ENCODE data around the gene OPRD1.
"Not testable (repeated sequence)": the region's sequence is repeated elsewhere in the genome, so short reads cannot be mapped to it uniquely, and the experiment has no call there.

The OPRD1 gene

GRCh38 chr1:28803051-28803450, 8.9 kb upstream of the OPRD1 start:
- no peak for DNase-seq

DNA sequence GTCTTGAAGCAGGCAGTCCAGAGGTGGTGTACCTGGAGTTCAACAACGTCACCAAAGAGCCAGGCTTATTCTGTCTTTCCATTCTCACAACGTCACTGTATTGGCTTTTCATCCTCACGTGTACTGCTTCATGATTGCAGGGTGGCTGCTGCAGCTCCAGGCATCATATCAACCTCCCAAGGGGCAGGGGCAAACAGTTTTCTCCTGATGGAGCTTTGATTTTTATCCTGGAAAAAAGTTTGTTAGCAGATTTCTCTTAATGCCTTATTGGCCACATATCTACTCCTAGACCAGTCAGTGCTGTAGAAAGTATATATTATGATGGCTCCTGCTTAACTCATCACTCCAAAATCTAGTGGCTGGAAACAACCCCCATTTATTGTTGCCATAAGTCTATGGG, 8.3 kb upstream of the OPRD1 start:
- DNase-seq = no peak

DNA sequence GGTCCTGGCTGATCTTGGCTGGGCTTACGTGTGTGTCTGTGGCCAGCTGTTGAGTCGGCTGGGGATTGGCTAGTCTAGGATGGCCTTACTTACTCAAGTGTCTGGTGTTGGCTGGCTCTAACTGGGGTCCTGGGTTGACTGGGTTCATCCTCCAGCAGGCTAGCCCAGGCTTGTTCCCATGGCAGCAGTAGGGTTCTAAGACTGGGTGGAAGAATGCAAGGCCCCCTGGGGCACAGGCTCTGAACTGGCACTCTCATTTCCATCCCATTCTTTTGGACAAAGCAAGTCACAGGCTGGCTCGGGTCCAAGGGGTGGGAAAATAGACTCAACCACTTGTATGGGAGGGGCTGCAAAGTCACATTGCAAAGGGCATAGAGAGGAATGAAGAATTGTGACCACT, 7.9 kb upstream of the OPRD1 start:
- no peak for DNase-seq

DNA sequence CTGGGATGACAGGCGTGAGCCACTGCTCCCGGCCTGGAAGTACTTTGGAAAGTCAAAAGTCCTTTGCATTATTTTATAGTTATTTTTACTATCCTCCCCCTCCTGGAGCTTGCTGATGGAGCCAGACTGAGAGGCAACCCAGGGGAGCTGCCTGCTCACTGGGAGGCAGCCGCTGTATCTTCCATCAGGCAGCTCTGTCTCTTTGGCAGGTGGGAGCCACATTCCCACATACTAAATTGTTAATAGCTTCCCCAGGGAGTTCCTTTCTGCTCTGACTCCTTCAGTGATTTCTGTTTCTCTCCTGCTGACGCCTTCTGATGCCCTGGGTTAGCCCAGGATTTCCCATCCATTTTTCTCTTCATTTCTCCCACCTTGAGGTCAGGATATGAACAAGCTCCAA, 4.9 kb upstream of the OPRD1 start:
- no peak for DNase-seq

DNA sequence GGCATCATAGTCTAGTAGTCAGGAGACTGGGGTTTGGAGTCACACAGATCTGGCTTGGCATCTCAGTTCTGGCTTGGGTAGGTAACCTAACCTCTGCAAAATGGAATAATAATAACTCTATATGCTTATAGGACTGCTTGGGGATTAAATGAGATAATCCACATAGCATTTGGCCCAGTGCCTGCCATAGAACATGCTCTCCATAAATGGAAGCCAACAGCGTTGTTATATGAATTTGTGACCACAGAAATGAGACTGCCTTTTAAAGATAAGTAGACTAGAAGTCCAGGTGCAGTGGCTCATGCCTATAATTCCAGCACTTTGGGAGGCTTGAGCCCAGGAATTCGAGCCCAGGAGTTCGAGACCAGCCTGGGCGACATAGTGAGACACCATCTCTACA, 4.0 kb upstream of the OPRD1 start:
- DNase-seq = no peak

- DNase-seq = no peak
Measured at GRCh38 chr1:28811369-28811765, 603 bp upstream of the OPRD1 start.

- DNase-seq = peak; percentile 29
Measured at GRCh38 chr1:28812669-28813468, 899 bp downstream of the OPRD1 start.

- no peak for DNase-seq
Measured at GRCh38 chr1:28813931-28814465, 2.0 kb downstream of the OPRD1 start.

DNA sequence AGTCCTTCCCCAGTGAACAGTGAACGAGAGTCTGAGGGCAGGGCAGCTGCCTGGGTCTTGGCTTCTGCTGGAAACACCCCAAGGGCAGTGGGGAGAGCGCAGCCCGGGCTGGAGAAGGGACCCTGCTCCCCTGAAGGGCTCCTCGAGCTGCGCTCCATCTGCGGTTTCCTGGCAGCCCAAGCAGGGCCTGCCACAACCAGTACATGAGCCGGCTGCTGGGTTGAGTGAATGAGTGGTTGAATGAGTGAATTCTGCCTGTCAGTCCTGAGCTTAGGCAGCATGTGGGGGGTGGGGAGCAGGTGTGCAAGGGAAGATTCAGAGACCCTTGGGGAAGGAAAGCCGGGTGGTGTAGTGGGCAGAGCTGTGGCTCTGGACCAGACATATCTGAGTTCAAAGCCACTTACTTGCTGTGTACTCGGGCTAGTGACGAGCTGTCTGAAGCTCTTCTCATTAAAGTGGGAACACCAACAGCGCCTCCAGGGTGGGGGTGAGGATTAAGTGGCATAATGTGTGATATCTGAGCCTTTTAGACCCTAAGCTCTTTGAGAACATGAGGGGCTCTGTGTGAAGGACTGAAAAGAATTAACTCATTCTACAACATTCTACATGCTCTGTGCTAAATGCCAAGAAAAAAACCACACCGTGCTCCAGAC, 3.7 kb downstream of the OPRD1 start:
- DNase-seq = no peak

- DNase-seq = no peak
Measured at GRCh38 chr1:28817133-28817532, 5.2 kb downstream of the OPRD1 start.

DNA sequence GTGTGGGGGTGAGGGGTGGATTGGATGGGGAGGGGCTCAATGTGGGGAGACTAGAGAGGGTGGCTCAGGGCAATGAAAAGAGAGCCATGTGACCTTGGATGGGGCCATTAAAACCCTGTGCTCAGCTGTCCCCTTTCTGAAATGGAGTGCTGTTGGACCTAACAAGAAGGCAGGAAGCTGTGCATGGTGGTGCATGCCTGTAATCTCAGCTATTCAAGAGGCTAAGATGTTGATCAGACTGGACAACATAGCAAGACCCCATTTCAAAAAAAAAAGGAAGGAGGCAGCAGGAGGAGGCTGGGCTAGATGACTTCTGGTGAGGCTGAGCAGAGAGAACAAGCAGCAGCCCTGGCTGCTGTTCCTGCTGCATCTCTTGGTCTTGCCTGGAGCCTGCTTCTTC, 7.0 kb downstream of the OPRD1 start:
- no peak for DNase-seq

DNA sequence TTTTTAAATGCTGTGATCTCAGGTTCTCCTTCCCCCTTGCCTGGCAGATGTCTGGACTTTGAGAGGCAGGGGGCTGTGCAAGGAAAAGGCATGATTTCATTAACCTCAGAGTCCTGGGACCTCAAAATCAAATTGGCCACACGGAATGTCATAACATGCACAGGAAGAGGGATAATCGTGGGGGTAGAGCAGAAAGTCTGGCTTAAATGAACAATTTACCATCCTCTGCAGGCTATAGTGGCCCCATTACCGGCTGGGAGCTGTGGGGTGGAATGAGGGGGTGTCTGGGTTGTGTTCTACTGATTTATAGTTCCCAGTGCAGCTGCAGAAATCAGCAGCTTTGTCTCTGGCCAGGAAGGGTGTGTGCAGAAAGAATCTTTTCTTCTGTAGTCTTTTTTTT, 10.8 kb downstream of the OPRD1 start:
- DNase-seq = no peak

DNA sequence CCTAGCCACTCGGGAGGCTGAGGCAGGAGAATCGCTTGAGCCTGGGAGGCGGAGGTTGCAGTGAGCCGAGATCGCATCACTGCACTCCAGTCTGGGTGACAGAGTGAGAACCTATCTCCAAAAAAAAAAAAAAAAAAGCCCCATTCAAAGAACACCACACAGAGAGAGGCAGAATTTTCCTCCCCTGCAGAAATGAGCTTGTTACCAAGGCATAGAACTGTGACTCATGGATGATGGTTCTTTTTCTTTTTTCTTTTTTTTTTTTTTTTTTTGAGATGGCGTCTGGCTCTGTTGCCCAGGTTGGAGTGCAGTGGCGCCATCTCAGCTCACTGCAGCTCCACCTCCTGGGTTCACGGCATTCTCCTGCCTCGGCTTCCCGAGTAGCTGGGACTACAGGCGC, 12.1 kb downstream of the OPRD1 start:
- DNase-seq = not testable (repeated sequence)

- DNase-seq = not testable (repeated sequence)
Measured at GRCh38 chr1:28828227-28828858, 16.4 kb downstream of the OPRD1 start.

GRCh38 chr1:28830814-28831213, 18.8 kb downstream of the OPRD1 start:
- DNase-seq = peak; percentile 90

DNA sequence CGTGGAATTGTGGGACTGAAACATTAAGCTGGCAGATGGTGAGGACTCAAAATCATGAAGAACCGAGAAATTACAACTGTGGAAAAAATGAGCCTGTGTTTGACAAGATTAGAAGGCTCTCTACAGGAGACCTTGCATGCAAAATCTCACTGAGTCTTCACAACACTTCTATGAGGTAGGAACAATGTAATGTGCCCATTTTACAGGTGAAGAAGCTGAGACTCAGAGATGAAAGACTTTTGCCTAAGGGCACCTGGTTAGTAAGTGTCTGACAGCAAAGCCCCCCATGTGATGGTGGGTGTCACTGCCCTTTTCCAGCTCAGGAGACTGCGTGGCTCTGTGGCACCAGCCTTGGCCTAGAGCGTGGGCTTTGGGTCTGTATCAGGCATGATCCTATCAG, 21.0 kb downstream of the OPRD1 start:
- DNase-seq = peak; percentile 28

DNA sequence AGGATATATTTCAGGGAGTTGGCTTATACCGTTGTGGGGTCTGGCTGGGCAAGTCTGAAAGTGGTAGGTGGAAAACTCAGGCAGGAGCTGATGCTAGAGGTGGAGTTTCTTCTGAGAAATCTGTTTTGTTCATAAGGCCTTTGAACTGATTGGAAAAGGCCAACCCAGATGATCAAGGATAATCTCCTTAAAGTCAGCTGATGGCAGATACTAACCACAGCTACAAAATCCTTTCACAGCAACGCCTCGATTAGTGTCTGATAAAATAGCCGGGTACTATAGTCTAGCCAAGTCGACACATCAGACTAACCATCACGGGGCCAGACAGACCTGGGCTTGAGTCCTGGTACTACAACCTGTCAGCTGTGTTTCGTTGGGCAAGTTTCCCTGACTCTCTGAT, 21.4 kb downstream of the OPRD1 start:
- no peak for DNase-seq

GRCh38 chr1:28835237-28835650, 23.3 kb downstream of the OPRD1 start:
- peak; percentile 85 for DNase-seq

- no peak for DNase-seq
Measured at GRCh38 chr1:28836421-28836956, 24.5 kb downstream of the OPRD1 start.

- no peak for DNase-seq
Measured at GRCh38 chr1:28840928-28841544, 29.1 kb downstream of the OPRD1 start.

DNA sequence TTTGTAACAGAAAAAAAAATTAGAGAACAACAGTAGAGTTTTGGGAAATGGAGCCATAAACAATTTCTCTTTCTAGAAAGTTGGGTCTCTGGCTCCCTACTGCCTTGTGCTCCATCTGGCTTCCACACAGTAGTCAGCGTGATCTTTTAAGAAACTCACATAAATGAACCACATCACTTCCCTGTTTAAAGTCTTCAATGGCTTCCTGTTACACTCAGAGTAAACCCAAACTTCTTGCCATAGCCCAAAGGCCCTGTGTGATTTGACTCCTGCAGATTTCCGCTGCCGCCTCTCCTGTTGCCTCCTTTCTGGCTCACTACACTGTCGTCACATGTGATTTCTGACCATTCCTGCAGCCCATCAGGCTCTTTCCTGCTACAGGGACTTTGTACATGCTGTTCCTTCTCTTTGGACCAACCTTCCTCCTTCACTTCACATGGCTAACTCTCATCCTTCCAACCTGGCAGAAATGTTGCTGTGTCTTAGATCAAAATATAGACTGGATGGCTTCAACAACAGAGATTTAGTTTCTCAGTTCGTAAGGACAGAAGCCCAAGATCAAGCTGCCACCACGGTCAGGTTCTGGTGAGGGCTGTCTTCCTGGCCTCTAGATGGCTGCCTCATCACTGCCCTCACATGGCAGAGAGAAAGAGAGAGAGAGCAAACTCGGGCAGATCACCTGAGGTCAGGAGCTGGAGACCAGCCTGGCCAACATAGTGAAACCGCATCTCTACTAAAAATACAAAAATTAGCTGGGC, 34.0 kb downstream of the OPRD1 start:
- no peak for DNase-seq

DNA sequence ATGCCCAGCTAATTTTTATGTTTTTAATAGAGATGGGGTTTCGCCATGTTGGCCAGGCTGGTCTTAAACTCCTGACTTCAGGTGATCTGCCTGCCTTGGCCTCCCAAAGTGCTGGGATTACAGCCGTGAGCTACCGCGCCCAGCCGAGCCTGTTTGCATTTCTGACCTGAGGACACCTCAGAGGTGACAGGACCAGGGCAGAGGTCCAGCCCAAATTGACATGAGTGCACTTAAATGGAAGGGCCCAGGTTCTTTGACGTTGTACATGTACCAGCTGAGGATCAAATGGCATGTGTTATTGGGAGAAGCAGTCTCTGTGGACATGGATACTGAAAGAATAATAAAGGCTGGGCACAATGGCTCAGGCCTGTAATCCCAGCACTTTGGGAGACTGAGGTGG, 35.2 kb downstream of the OPRD1 start:
- DNase-seq = not testable (repeated sequence)
